H9 (cell line): Measurements from ENCODE around the gene TSHZ1. TPM values are rescaled to one million over a fixed set of nuclear protein-coding genes. Genes with fewer than 3 reads are reported as not detected.

Source experiments
- DNase-seq: peaks from one replicate; pipeline ENCODE4 v3.0.0-alpha.2; 2017
- H2AFZ ChIP-seq: one replicate; pipeline ENCODE4 v1.6.1; 2013; ENCODE audit warnings: mild to moderate bottlenecking, low read length, control low read depth, moderate library complexity
- H2AK5ac ChIP-seq: 2 replicates; pipeline ENCODE4 v1.6.1; 2013; ENCODE audit warnings: low read length, control low read depth, mixed read lengths; ENCODE audit not compliant: insufficient read length
- H2BK120ac ChIP-seq: one replicate; pipeline ENCODE4 v1.6.1; 2013; ENCODE audit warnings: low read depth, mild to moderate bottlenecking, low read length, control low read depth, inconsistent platforms; ENCODE audit not compliant: poor library complexity, severe bottlenecking
- H2BK12ac ChIP-seq: 2 replicates; pipeline ENCODE4 v1.6.1; 2013; ENCODE audit warnings: low read length, control low read depth, mixed read lengths, low read depth; ENCODE audit not compliant: insufficient read length
- H2BK15ac ChIP-seq: 2 replicates; pipeline ENCODE4 v1.6.1; 2013; ENCODE audit warnings: low read depth, low read length, control low read depth
- H2BK20ac ChIP-seq: one replicate; pipeline ENCODE4 v1.6.1; 2013; ENCODE audit warnings: low read depth, mild to moderate bottlenecking, low read length, control low read depth, inconsistent platforms; ENCODE audit not compliant: poor library complexity, severe bottlenecking
- H2BK5ac ChIP-seq: 2 replicates; pipeline ENCODE4 v1.6.1; 2013; ENCODE audit warnings: low read length, control low read depth, mixed read lengths; ENCODE audit not compliant: insufficient read length
- H3K14ac ChIP-seq: 2 replicates; pipeline ENCODE4 v1.6.1; 2013; ENCODE audit warnings: low read length, control low read depth; ENCODE audit not compliant: insufficient read depth
- H3K18ac ChIP-seq: 2 replicates; pipeline ENCODE4 v1.6.1; 2013; ENCODE audit warnings: low read depth, mild to moderate bottlenecking, mixed read lengths, low read length, control low read depth; ENCODE audit not compliant: insufficient read length
- H3K23ac ChIP-seq: 2 replicates; pipeline ENCODE4 v1.6.1; 2013; ENCODE audit warnings: low read length, control low read depth, mixed read lengths, low read depth; ENCODE audit not compliant: insufficient read length
- H3K23me2 ChIP-seq: 2 replicates; pipeline ENCODE4 v1.6.1; 2013; ENCODE audit warnings: low read depth, mild to moderate bottlenecking, mixed read lengths, low read length, control low read depth; ENCODE audit not compliant: insufficient read length, poor library complexity, severe bottlenecking
- H3K27ac ChIP-seq: 2 replicates; pipeline ENCODE4 v1.5.1; 2013; ENCODE audit warnings: low read length, control low read depth, mixed read lengths, low read depth; ENCODE audit not compliant: insufficient read length
- H3K27me3 ChIP-seq: 2 replicates; pipeline ENCODE4 v1.6.1; 2013; ENCODE audit warnings: low read length, control low read depth, inconsistent platforms; ENCODE audit not compliant: insufficient read depth
- H3K4ac ChIP-seq: 2 replicates; pipeline ENCODE4 v1.6.1; 2013; ENCODE audit warnings: low read depth, mild to moderate bottlenecking, control low read depth, inconsistent platforms, low read length, moderate library complexity
- H3K4me1 ChIP-seq: 2 replicates; pipeline ENCODE4 v1.6.1; 2013; ENCODE audit warnings: low read length, control low read depth, inconsistent platforms; ENCODE audit not compliant: insufficient read depth
- H3K4me2 ChIP-seq: 2 replicates; pipeline ENCODE4 v1.6.1; 2013; ENCODE audit warnings: low read length, control low read depth, mixed read lengths; ENCODE audit not compliant: insufficient read length, insufficient read depth
- H3K56ac ChIP-seq: 2 replicates; pipeline ENCODE4 v1.6.1; 2013; ENCODE audit warnings: low read depth, mild to moderate bottlenecking, mixed read lengths, low read length, control low read depth; ENCODE audit not compliant: insufficient read length
- H3K79me1 ChIP-seq: 2 replicates; pipeline ENCODE4 v1.6.1; 2013; ENCODE audit warnings: low read depth, mild to moderate bottlenecking, moderate library complexity, low read length, control low read depth, inconsistent platforms; ENCODE audit not compliant: insufficient read depth, poor library complexity, severe bottlenecking
- H3K79me2 ChIP-seq: 2 replicates; pipeline ENCODE4 v1.6.1; 2013; ENCODE audit warnings: low read length, control low read depth, inconsistent platforms; ENCODE audit not compliant: insufficient read depth
- H3K9ac ChIP-seq: 2 replicates; pipeline ENCODE4 v1.6.1; 2013; ENCODE audit warnings: low read length, control low read depth, mixed read lengths; ENCODE audit not compliant: insufficient read length; ENCODE audit errors: extremely low read depth
- H3K9me3 ChIP-seq: one replicate; pipeline ENCODE4 v1.6.1; 2013; ENCODE audit warnings: low read depth, low read length, inconsistent platforms; ENCODE audit not compliant: control insufficient read depth
- H3T11ph ChIP-seq: one replicate; pipeline ENCODE4 v1.6.1; 2013; ENCODE audit warnings: mild to moderate bottlenecking, low read length, control low read depth, inconsistent platforms
- H4K20me1 ChIP-seq: one replicate; pipeline ENCODE4 v1.6.1; 2013; ENCODE audit not compliant: control insufficient read depth, insufficient read length, insufficient read depth
- H4K5ac ChIP-seq: 2 replicates; pipeline ENCODE4 v1.6.1; 2013; ENCODE audit warnings: low read depth, mild to moderate bottlenecking, mixed read lengths, low read length, control low read depth; ENCODE audit not compliant: insufficient read length
- H4K8ac ChIP-seq: replicated peaks from 2 replicates; pipeline ENCODE4 v1.6.1; 2013; ENCODE audit warnings: low read length, control low read depth, mixed read lengths, low read depth; ENCODE audit not compliant: insufficient read length
- H4K91ac ChIP-seq: 2 replicates; pipeline ENCODE4 v1.6.1; 2013; ENCODE audit warnings: low read depth, mild to moderate bottlenecking, moderate library complexity, mixed read lengths, low read length, control low read depth; ENCODE audit not compliant: insufficient read length
- H3K27ac Mint-ChIP-seq, 3 experiments: 2 replicates in 2 of 3; 3 replicates in 1 of 3; pipeline ENCODE4 v1.8.0; 2020 to 2021; ENCODE audit warnings: mixed read lengths in 3 of 3, mild to moderate bottlenecking in 1 of 3, moderate library complexity in 1 of 3
- H3K27me3 Mint-ChIP-seq: 2 replicates; pipeline ENCODE4 v1.8.0; 2021; ENCODE audit warnings: low read depth, mild to moderate bottlenecking, moderate library complexity, mixed read lengths
- H3K36me3 Mint-ChIP-seq, 3 experiments: 2 replicates in 2 of 3; 3 replicates in 1 of 3; pipeline ENCODE4 v1.8.0; 2020 to 2021; ENCODE audit warnings: low read depth in 3 of 3, mixed read lengths in 3 of 3; ENCODE audit not compliant: insufficient read depth in 1 of 3
- H3K4me1 Mint-ChIP-seq, 2 experiments: 2 replicates each; pipeline ENCODE4 v1.8.0; 2020; ENCODE audit warnings: mixed read lengths in 2 of 2
- H3K4me3 Mint-ChIP-seq, 2 experiments: 2 replicates in 1 of 2; 3 replicates in 1 of 2; pipeline ENCODE4 v1.8.0; 2020 to 2021; ENCODE audit warnings: mild to moderate bottlenecking in 2 of 2, mixed read lengths in 2 of 2, moderate library complexity in 1 of 2
- H3K9me3 Mint-ChIP-seq, 2 experiments: 2 replicates in 1 of 2; 3 replicates in 1 of 2; pipeline ENCODE4 v1.8.0; 2020; ENCODE audit warnings: mild to moderate bottlenecking in 2 of 2, mixed read lengths in 2 of 2, moderate library complexity in 1 of 2
- WGBS: extraction: QIAGEN DNeasy Blood & Tissue Kit; methylation state at CpG from one replicate; pipeline ENCODE4 v1.1.7; 2013; ENCODE audit warnings: missing lambda C conversion rate, low lambda C conversion rate, mixed read lengths; ENCODE audit not compliant: insufficient read length; ENCODE audit errors: extremely low coverage; 5-methylcytosine and 5-hydroxymethylcytosine counted together
- total RNA-seq: library from RNA; stranded (reverse); gene quantifications from 2 replicates; pipeline ENCODE4 v1.2.1, GENCODE V29; 2021
- TF ChIP-seq, protein P1 (sequence below): fragments of 200-600 bp; sonication (generic); conservative IDR thresholded peaks from 3 replicates; pipeline ENCODE4 v1.8.0; 2021; ENCODE audit warnings: antibody characterized with exemption, mild to moderate bottlenecking

TSHZ1 gene
- total RNA-seq, 1 experiment from 2014 or later = 0.15 TPM

DNA sequence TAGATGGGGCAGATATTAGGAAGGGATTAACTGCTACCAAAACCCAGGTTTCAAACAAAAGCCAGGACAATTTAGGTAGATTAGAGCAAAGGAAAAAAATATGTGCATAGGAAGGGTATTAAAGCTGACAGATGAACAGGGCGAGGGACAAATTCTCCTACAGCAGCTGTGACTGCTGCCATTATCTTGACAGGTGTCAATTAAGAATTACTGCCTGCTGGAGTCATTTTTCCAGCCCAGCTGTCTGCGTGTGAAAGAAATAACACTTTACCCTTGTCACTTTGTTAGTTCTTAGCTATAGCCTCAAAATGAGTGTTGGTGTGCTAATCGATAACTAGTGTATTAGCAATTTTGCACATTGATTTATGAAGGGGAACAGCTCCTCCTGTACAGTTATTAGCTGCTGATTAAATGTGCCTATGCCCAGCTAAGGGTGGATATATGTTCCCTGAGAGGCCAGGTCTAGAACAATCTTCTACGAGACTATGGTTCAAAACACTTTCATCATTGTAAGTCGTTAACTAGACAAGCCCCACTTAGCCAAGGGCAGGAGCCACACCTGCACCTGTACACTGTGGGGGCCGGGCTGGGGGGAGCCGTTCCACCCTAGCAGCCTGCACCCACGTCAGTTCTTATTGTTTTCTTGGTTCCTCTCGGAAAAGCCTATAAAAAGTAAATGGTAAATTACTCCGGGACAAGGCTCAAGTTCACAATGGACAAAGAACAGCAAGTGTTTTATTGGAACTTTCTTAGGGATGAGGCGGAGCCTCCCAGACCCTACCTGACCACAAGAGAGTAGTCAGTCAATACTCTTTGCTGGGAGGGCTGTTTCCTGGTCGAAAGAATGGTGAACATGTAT lies 7.7 kb downstream of the TSHZ1 start:
- Histone ChIP-seq H2AK5ac (no peak overlapping the region), H4K20me1 (no peaks in the 10 kb centered on the region), H3K9me3 (no peaks in the 10 kb centered on the region), H3K4me1 (no peaks in the 10 kb centered on the region), H3K79me2 (no peaks in the 10 kb centered on the region), H3K14ac (no peak overlapping the region), H4K5ac (no peak overlapping the region), H2BK120ac (no peak overlapping the region), H3K27me3 (no peaks in the 10 kb centered on the region; the same call in 1 of the 2 replicates), H2BK15ac (no peak overlapping the region), H2BK5ac (no peak overlapping the region), H2BK12ac (no peak overlapping the region), H3K79me1 (no peaks in the 10 kb centered on the region), H3K18ac (no peak overlapping the region), H3K56ac (no peak overlapping the region), H3K23me2 (no peaks in the 10 kb centered on the region), H3K23ac (no peak overlapping the region), H3K4me2 (no peak overlapping the region), H4K91ac (no peak overlapping the region), H3K9ac (no peak overlapping the region), H3K27ac (no peak overlapping the region), H2BK20ac (no peak overlapping the region), H4K8ac (no peak overlapping the region), H2AFZ (no peak overlapping the region), H3K4ac (no peak overlapping the region), H3T11ph (no peak overlapping the region)
- no peaks in the 10 kb centered on the region for H3K36me3 Mint-ChIP-seq
- H3K4me3 Mint-ChIP-seq = no peak overlapping the region
- WGBS = no CpG with 5 or more reads among the region's 12 CpGs
- H3K9me3 Mint-ChIP-seq = no peaks in the 10 kb centered on the region
- peaks cover 23% of the 10 kb centered on the region for H3K27me3 Mint-ChIP-seq
- no peak for DNase-seq
- H3K27ac Mint-ChIP-seq = no peak overlapping the region
- peaks cover 4 to 5% of the 10 kb centered on the region in 2 experiments for H3K4me1 Mint-ChIP-seq
- TF ChIP-seq, protein P1, sequence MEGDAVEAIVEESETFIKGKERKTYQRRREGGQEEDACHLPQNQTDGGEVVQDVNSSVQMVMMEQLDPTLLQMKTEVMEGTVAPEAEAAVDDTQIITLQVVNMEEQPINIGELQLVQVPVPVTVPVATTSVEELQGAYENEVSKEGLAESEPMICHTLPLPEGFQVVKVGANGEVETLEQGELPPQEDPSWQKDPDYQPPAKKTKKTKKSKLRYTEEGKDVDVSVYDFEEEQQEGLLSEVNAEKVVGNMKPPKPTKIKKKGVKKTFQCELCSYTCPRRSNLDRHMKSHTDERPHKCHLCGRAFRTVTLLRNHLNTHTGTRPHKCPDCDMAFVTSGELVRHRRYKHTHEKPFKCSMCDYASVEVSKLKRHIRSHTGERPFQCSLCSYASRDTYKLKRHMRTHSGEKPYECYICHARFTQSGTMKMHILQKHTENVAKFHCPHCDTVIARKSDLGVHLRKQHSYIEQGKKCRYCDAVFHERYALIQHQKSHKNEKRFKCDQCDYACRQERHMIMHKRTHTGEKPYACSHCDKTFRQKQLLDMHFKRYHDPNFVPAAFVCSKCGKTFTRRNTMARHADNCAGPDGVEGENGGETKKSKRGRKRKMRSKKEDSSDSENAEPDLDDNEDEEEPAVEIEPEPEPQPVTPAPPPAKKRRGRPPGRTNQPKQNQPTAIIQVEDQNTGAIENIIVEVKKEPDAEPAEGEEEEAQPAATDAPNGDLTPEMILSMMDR = no peak
